ENCODE measurements around the gene USP43.
A peak's percentile ranks its signal among the peaks of the same experiment; 100 is the strongest.
"Not testable (repeated sequence)": the region's sequence is repeated elsewhere in the genome, so short reads cannot be mapped to it uniquely, and the experiment has no call there.

USP43 gene, protein sequence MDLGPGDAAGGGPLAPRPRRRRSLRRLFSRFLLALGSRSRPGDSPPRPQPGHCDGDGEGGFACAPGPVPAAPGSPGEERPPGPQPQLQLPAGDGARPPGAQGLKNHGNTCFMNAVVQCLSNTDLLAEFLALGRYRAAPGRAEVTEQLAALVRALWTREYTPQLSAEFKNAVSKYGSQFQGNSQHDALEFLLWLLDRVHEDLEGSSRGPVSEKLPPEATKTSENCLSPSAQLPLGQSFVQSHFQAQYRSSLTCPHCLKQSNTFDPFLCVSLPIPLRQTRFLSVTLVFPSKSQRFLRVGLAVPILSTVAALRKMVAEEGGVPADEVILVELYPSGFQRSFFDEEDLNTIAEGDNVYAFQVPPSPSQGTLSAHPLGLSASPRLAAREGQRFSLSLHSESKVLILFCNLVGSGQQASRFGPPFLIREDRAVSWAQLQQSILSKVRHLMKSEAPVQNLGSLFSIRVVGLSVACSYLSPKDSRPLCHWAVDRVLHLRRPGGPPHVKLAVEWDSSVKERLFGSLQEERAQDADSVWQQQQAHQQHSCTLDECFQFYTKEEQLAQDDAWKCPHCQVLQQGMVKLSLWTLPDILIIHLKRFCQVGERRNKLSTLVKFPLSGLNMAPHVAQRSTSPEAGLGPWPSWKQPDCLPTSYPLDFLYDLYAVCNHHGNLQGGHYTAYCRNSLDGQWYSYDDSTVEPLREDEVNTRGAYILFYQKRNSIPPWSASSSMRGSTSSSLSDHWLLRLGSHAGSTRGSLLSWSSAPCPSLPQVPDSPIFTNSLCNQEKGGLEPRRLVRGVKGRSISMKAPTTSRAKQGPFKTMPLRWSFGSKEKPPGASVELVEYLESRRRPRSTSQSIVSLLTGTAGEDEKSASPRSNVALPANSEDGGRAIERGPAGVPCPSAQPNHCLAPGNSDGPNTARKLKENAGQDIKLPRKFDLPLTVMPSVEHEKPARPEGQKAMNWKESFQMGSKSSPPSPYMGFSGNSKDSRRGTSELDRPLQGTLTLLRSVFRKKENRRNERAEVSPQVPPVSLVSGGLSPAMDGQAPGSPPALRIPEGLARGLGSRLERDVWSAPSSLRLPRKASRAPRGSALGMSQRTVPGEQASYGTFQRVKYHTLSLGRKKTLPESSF

DNA sequence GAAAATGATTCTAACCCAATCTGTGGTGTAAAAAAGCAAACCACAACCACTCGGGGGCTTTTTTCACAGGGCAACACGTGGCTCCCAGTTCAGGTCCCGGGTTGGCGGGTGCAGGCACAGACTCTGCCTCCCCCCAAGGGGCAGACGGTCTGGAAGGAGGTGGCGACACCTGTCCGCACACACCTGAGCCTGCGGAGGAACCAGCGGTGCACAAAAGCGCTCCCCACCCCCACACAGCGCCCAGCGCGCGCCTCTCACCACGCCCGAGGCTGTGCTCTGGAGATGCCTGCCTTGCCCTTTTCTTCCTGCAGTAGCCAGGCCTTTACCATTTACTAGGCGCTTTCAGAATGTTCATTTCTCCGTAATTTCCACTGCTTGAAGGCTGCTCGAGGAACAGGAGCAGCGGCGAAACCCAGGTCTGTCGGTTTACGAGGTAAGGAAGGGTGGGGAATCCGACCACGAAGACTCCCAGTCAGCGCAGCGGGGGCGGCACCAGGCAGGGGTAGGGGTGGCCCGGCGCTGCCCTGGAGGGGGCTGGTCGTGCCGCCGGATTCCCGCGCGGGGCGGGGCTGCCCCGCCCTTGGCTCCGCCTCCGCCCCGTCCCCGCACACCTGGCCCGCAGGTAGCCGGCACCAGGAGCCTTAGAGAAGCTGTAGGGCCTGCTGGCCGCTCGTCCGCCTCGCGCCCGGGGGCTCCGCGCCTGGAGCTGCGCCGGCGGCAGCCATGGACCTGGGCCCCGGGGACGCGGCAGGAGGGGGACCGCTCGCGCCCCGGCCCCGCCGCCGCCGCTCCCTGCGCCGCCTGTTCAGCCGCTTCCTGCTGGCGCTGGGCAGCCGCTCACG lies at the start of gene USP43:
Gene USP43, plus strand, starts transcription at position 608 of the 842 bp plus-strand sequence. Its CDS starts 116 bp downstream, at position 724.
- DNase-seq, result peak; percentile 31

DNA sequence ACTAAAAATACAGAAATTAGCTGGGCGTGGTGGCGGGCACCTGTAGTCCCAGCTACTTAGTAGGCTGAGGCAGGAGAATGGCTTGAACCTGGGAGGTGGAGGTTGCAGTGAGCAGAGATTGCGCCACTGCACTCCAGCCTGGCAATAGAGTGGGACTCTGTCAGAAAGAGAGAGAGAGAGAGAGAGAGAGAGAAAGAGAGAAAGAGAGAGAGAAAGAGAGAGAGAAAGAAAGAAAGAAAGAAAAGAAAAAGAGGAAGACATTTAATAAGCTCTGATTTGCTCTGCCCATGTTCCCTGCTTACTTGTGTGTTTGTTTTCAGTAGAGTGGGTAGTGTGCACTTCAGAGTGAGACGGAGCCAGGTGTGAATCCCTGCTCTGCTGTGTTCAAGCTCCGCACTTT lies 47.7 kb upstream of the USP43 start:
- not testable (repeated sequence) for DNase-seq

DNA sequence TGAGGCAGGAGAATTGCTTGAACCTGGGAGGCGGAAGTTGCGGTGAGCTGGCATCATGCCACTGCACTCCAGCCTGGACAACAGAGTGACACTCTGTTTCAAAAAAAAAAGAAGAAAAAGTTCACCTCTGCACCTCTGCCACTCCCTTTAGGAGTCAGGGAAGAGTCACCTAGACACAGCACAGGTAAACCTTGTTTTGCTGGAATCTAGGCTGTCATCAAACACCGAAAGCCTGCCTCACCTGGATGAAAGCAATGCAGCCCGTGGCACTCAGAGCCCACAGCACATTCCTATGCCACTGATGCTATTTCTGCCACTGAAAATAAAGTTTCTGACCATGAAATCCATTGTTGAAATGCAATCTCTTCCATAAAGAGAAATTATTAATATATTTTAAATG lies 46.7 kb upstream of the USP43 start:
- no peak for DNase-seq

DNA sequence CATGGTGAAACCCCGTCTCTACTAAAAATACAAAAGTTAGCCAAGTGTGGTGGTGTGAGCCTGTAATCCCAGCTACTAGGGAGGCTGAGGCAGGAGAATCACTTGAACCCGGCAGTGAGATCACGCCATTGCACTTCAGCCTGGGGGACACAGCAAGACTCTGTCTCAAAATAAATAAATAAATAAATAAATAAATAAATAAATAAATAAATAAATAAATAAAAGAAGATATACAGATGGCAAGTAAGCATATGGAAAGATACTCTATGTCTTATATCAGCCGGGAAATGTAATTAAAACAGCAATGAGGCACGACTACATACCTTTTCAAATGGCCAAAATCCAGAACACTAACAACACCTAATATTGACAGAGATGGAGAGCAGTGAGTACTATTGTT lies 40.7 kb upstream of the USP43 start:
- not testable (repeated sequence) for DNase-seq

DNA sequence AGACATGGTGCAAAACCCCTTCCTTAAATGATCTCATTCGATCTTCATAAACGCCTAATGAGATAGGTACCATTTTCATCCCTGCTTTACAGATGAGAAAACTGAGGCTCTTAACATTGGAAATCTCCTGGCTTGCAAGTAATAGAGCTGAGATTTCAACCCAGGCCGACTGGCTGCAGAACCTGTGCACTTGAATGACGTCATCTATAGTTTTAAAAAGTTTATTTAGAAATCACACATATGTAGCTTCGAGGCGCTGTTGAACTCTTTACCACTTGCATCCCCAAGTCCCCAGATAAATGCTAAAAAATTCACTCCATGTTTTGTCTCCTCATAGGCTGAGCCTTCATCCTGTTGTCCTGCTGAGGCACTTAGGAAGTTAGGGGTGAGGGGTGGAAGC lies 38.9 kb upstream of the USP43 start:
- DNase-seq, result no peak

DNA sequence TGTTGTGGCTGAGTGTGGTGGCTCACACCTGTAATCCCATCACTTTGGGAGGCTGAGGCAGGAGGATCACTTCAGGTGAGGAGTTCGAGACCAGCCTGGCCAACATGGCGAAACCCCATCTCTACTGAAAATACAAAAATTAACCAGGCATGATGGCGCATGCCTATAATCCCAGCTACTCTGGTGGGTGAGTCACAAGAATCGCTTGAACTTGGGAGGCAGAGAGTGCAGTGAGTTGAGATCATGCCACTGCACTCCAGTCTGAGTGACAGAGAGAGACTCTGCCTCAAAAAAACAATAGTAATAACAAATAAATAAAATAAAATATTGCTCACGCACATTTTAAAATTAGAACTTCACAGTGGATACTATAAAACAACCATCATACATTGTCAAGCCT lies 38.3 kb upstream of the USP43 start:
- not testable (repeated sequence) for DNase-seq

DNA sequence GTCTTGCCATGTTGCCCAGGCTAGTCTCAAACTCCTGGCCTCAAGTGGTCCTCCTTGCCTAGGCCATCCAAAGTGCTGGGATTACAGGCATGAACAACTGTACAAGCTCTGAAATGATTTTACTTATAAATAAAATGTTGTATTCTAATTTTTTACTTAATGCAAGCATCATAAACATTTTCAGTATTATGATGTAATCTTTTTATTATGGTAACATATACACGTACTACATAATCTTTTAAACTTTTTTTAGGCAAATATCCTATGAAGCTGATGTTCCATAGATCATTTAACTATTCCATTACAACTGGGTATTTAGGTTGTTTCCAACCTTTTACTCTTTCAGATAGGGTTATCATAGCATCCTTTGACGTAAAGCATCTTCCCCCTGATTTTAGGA lies 33.8 kb upstream of the USP43 start:
- DNase-seq, result no peak

DNA sequence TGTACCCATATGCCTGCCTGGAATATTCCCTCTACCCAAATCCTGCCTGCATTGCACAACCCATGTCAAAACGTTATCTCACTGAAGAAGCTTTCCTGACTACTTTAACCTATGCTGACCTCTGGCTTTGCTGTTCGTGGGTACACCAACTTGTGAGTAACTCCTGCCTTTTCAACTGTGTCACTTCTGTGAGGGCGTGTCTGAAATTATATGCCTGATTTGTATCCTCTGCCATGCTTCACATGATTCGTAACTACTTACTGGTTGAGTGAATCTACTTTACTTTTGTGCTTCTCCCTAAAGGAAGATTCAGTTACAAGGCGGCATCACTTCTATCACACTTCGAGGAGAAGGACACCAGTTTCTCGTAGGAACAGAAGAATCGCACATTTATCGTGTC lies 33.3 kb upstream of the USP43 start:
- DNase-seq, result no peak

DNA sequence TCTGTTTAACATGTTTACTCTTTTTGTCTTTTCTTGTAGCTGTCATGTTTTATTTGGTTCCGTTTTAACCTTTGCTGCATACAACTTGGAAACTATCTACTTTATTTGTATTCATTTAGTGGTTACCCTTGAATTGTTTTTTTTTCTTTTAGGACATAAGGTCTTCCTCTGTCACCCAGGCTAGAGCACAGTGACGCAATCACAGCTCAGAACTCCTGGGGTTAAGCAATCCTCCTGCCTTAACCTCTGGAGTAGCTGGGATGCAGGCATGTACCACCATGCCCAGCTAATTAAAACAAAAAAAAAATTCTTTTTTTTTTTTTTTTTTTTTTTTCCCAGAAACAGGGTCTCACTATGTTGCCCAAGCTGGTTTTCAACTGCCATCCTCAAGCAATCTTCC lies 29.8 kb upstream of the USP43 start:
- no peak for DNase-seq

DNA sequence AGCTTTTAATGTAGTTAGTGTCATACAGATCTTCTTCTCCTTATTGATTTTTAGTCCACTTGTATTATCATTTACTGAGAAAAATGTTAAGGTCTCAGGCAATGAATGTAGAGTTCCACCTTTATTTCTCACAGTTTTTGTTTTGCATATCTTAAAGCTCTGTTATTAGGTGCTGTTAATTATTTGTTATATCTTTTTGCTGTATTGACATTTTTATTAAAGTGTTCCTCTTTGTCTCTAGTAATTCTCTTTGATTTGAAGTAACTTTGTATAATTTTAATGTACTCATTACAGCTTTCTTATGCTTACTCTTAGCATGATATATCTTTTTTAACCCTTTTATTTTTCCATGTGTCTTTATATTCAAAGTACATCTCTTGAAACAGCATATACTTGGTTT lies 22.4 kb upstream of the USP43 start:
- no peak for DNase-seq

DNA sequence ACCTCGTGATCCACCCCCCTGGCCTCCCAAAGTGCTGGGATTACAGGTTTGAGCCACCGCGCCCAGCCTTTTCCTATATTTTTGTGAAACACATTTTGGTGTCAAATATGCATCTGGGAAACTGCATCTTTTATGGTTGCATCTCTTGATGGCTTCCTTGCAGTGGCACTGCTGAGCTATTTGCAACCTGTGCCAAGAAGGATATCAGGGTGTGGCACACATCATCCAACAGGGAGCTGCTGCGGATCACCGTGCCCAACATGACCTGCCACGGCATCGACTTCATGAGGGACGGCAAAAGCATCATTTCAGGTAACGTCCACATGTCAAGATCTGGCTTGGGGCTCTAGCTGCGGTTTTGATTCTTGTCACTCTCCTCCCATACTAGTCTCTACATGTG lies 16.8 kb upstream of the USP43 start:
- no peak for DNase-seq

DNA sequence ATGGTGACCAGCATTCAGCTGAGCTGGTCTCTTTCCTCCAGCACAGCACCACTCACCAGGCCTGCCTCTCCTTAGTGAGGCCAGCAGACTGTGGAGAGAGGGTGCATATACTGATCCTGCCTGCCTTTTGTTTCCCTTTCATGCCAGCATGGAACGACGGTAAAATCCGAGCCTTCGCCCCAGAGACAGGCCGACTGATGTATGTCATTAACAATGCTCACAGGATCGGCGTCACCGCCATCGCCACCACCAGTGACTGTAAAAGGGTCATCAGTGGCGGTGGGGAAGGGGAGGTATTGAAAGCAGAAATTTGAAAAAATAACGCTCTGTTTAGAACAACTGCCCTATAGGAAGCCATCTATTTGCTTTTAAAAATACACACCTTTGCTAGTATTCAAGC lies 12.6 kb upstream of the USP43 start:
- DNase-seq, result no peak

DNA sequence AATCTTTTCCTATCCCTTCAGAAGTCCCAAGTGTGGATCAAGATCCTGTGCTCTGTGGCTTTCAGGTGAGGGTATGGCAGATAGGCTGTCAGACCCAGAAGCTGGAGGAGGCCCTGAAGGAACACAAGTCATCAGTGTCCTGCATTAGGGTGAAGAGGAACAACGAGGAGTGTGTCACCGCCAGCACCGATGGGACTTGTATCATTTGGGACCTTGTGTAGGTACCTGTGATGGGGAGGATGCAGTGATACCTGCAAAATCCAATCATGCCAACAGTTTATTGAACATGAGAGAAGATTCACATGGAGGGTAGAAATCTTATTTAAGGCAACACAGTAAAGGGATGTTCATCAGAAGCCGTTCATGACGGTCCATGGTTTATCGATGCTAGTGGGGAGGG lies 10.0 kb upstream of the USP43 start:
- DNase-seq, result no peak

DNA sequence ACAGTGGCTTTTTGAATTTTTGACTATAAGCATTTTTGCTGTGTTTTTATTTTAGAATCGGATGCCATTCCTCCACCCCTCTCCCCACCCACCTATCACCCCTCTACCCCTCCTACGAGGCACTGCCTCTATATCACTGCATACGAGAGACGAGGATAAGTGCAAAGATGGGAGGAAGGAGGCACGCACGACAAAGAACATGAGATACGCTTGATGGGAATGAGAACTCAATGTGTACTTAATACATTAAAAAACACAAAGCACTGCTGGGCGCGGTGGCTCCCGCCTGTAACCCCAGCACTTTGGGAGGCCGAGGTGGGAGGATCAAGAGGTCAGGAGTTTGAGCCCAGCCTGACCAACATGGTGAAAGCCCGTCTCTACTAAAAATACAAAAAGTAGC lies 8.8 kb upstream of the USP43 start:
- DNase-seq, result no peak

DNA sequence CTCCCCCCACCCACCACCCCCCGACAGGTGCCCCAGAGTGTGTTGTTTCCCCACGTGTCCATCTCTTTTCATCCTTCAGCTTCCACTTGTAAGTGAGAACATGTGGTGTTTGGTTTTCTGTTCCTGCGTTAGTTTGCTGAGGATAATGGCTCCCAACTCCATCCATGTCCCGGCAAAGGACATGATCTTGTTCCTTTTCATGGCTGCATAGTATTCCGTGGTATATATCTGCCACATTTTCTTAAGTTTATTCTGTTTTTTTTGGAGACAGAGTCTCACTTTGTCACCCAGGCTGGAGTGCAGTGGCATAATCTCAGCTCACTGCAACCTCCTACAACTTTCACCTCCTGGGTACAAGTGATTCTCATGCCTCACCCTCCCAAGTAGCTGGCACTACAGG lies 4.9 kb upstream of the USP43 start:
- not testable (repeated sequence) for DNase-seq

DNA sequence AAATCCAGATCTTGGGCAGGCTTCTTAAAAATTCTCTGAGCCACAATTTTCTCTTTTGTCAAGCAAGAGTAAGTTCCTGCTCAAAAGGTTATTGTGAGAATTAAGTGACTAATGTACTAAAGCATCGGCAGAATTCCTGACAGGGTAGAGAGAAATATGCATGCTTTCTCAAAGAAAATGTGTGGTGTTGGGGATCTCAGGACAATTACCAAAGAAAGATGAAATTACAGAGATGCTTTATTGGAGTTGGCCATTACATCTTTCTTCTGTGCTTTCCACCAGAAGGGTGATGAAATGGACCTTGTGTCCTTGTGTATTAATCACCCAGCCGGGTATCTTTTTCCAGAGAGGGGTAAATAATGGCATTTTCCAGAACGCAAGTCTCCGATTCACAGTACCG lies 1.7 kb upstream of the USP43 start:
- no peak for DNase-seq

DNA sequence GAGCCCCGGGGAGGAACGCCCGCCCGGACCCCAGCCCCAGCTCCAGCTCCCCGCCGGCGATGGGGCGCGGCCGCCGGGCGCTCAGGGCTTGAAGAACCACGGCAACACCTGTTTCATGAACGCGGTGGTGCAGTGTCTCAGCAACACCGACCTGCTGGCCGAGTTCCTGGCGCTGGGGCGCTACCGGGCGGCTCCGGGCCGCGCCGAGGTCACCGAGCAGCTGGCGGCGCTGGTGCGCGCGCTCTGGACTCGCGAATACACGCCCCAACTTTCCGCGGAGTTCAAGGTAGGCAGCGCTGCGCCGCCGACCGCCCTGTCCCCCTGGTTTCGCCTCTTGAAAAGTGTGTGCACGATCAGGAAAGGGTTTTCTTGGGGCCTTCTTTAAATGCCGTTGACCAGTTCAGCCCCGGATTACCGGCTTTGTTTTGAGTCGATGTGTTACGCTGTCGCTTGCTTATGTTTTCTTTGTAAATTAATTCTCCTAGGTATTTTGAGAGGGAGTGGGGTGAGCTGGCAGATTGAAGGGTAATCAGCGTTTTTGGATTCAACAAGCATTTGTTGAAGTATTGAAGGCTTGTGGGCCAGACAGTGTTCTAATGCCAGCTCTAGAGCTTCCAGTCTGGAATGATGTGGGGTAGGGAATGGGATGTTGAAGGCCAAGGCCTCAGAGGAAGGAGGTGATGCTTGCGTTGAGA lies 681 bp downstream of the USP43 start:
- peak; percentile 17 for DNase-seq

DNA sequence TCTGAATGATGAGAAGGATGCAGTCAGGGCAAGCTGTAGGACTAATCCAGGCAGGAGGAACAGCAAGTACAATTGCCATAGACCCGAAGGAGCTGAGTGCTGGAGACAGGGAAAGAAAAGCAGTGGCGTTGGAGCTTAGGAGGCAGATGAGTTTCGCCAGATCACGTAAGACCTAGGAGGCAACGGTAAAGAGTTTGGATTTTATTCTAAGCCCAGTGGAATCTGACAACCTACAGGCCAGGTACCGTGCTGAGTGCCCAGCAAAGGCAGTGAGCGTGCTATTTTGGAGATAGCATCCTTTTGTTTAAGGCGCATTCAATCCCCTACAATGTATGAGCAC lies 1.2 kb downstream of the USP43 start:
- no peak for DNase-seq

DNA sequence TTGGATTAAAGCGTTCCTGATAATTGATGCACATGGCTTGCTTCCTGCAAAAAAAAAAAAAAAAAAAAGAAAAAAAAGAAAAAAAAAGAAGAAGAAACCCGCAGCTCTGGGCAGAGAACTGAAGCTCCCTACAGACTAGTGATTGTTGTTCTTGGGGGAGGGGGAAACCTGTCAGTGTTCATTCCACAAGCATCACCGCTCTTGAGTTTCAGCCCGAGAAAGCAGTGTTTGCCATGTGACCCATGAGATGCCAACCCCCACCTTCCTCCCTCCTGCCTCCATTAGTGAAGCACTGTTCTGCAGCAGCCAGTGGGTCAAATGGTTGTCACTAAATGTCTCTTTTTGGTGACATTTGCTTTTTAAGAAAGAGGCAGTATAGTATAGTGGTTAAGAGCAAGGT lies 1.7 kb downstream of the USP43 start:
- no peak for DNase-seq

DNA sequence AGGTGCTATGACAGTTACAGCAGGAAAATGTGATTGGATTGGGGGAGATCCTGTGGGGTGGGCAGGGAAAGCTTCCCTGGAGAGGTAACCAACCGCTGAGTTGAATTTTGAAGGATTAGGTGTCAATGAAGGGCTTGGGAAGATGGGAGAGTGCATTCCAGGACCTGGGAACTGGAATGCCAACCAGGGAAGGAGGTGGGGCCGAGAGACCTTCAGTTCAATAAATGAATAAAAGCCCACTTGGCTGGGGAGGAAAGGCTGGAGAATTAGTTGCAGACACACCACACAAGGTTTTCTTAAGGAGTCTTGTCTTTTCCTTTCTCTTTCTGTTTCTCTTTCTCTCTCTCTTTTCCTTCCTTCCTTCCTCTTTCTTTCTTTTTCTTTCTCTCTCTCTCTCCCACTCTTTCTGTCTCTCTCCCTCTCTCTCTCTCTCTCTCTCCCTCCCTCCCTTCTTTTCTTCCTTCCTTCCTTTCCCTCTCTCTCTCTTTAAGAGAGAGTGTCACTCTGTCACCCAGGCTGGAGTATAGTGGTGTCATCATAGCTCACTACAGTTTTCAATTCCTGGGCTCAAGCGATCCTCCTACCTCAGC lies 3.3 kb downstream of the USP43 start:
- no peak for DNase-seq

DNA sequence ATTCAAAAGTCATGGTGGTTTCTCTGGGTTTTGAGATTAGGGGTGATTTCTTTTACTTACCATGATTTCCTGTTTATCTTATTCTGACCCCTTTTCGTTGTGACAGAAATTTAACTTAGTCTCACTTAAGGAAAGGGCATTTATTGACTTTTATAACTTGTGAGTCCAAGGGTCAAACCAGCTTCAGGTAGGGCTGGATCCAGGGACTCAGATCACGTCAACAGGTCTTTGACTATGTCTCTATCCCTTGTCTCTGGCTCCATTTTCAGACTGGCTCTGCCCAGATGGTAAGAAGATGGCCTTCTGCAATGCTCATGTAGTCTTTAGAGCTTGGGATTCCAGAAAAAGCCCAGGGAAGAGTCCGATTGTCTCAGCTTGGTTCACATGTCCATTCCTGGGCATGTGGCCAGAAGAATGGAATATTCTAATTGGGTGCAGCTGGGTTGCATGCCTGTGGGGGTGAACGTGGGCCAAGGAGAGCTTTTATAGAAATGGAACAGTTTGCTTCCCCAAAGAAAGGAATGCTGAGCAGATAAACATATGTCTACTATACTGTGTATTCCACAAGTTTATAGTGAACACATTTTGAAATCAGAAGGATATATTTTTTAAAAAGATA lies 13.4 kb downstream of the USP43 start:
- DNase-seq, result no peak

Measured in activated CD8-positive, alpha-beta memory T cell treated with anti-CD3 and anti-CD28 coated beads, Interleukin-2, amount 50 U/mL, for 4 hours (primary cell).